Left ventricle myocardium inferior (tissue), 1 donor: Measurements from ENCODE around the gene SLITRK2. TPM values are rescaled to one million over a fixed set of nuclear protein-coding genes. Genes with fewer than 3 reads are reported as not detected.

ENCODE experiments used
- DNase-seq: peaks from one replicate; pipeline ENCODE4 v3.0.0-alpha.2; 2020
- H3K27ac ChIP-seq: fragments of 200-600 bp; replicated peaks from 2 replicates; pipeline ENCODE4 v1.8.0; 2021
- H3K27me3 ChIP-seq: fragments of 200-600 bp; 2 replicates; pipeline ENCODE4 v1.8.0; 2021; ENCODE audit warnings: low read depth
- H3K36me3 ChIP-seq: fragments of 200-600 bp; 2 replicates; pipeline ENCODE4 v1.8.0; 2021
- H3K4me1 ChIP-seq: fragments of 200-600 bp; 2 replicates; pipeline ENCODE4 v1.8.0; 2021
- H3K4me3 ChIP-seq: fragments of 200-600 bp; 2 replicates; pipeline ENCODE4 v1.8.0; 2021; ENCODE audit warnings: mild to moderate bottlenecking, moderate library complexity
- H3K9me3 ChIP-seq: fragments of 200-600 bp; replicated peaks from 2 replicates; pipeline ENCODE4 v1.8.0; 2021
- intact Hi-C: fragments of 100-400 bp; cut with micrococcal nuclease; formaldehyde crosslinking; loops from one replicate; pipeline ENCODE4 v1.11.0; 2022
- total RNA-seq: library from RNA; stranded (reverse); fragmentation: NEBNext Ultra II Directional; extraction: Animal tissue kit (Norgen Biotek cat#: 25700); gene quantifications from one replicate; pipeline ENCODE4 v1.2.1, GENCODE V29; 2021
- TF ChIP-seq, protein P1 (sequence below): fragments of 200-600 bp; IDR thresholded peaks from 2 replicates; pipeline ENCODE4 v1.8.0; 2021; ENCODE audit warnings: antibody characterized with exemption, mild to moderate bottlenecking, borderline replicate concordance
- donor health status: DM: no; HTN: yes; CAD: no; lungs with severe emphysema.

SLITRK2 gene
- total RNA-seq, 1 donor from 2014 or later = 0.30 TPM

DNA sequence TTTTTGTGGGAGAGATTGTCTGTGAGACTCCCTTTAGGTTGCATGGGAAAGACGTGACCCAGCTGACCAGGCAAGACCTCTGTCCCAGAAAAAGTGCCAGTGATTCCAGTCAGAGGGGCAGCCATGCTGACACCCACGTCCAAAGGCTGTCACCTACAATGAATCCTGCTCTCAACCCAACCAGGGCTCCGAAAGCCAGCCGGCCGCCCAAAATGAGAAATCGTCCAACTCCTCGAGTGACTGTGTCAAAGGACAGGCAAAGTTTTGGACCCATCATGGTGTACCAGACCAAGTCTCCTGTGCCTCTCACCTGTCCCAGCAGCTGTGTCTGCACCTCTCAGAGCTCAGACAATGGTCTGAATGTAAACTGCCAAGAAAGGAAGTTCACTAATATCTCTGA, 5.5 kb downstream of the SLITRK2 start:
- TF ChIP-seq, protein P1, sequence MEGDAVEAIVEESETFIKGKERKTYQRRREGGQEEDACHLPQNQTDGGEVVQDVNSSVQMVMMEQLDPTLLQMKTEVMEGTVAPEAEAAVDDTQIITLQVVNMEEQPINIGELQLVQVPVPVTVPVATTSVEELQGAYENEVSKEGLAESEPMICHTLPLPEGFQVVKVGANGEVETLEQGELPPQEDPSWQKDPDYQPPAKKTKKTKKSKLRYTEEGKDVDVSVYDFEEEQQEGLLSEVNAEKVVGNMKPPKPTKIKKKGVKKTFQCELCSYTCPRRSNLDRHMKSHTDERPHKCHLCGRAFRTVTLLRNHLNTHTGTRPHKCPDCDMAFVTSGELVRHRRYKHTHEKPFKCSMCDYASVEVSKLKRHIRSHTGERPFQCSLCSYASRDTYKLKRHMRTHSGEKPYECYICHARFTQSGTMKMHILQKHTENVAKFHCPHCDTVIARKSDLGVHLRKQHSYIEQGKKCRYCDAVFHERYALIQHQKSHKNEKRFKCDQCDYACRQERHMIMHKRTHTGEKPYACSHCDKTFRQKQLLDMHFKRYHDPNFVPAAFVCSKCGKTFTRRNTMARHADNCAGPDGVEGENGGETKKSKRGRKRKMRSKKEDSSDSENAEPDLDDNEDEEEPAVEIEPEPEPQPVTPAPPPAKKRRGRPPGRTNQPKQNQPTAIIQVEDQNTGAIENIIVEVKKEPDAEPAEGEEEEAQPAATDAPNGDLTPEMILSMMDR = no peak
- Histone ChIP-seq H3K36me3 (no peaks in the 10 kb centered on the region), H3K27ac (no peak overlapping the region), H3K4me1 (no peaks in the 10 kb centered on the region), H3K4me3 (no peak overlapping the region), H3K9me3 (no peaks in the 10 kb centered on the region), H3K27me3 (peaks cover 42% of the 10 kb centered on the region)
- intact Hi-C loops = no loop called here
- DNase-seq = no peak

DNA sequence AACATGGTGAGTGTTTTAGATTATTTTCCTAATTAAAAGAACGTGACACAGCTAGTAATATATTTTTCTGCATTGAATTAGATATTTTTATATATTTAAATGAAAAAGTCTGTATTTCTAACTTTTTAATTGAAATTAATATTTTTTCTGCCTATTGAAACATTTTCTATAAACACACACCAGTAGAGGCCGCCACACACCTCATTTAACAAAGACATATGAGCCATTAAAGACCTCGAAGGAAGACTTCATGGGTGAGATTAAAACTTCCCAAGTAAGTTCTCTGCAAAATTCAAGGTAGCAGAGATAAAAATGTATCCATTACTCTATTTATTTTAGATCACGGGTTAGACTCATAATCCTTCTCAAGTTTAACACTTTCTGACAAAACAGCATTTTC, 8.3 kb downstream of the SLITRK2 start:
- TF ChIP-seq, protein P1 = peak; percentile 41
- intact Hi-C loops = no loop called here
- Histone ChIP-seq H3K4me1 (no peaks in the 10 kb centered on the region), H3K36me3 (no peaks in the 10 kb centered on the region), H3K4me3 (no peak overlapping the region), H3K9me3 (no peaks in the 10 kb centered on the region), H3K27me3 (peaks cover 17% of the 10 kb centered on the region), H3K27ac (no peak overlapping the region)
- DNase-seq = no peak

DNA sequence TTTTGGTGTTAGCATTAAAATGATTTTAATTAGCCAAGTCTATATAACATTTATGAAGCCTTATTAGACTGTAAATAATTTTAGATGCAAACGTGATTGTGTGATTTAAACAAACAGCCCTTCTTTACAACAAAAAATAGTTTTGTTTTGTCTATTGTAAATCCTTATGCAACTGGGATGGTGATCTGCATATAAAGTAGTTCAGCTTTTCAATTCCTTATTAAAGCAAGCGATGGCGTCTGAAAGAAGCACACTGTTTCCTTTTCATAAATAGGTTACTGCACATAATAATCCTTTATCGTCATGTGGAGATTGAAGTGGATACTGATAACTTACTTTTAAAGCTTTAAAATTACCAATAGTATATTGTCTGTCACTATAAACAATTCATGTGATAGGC, 8.8 kb downstream of the SLITRK2 start:
- no peaks in the 10 kb centered on the region for H3K4me1 ChIP-seq
- no peaks in the 10 kb centered on the region for H3K9me3 ChIP-seq
- H3K4me3 ChIP-seq = no peak overlapping the region
- no peak for DNase-seq
- peaks cover 13% of the 10 kb centered on the region for H3K27me3 ChIP-seq
- H3K36me3 ChIP-seq = no peaks in the 10 kb centered on the region
- intact Hi-C loops = no loop called here
- H3K27ac ChIP-seq = no peak overlapping the region
- TF ChIP-seq, protein P1 = no peak

DNA sequence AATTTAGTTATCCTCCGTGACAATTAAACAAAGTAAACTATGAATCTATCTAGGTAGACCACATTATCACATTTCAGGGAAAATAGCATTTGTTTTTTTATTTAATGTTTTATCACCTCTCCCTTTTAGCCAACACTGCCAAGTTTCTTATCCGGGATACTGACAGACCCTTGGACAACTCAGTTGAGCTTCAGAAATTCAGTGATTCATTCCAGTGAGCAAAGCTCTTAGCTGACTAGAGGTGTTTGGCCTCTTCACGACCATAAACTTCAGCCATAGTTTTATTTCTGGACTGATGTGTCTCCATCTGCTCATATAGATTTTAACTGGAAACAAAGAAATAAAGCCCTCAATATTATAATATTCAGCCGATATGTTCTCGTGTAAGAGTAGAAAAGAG, 15.2 kb downstream of the SLITRK2 start:
- Histone ChIP-seq H3K36me3 (no peaks in the 10 kb centered on the region), H3K4me1 (no peaks in the 10 kb centered on the region), H3K9me3 (no peaks in the 10 kb centered on the region), H3K4me3 (no peak overlapping the region), H3K27me3 (no peaks in the 10 kb centered on the region), H3K27ac (no peak overlapping the region)
- TF ChIP-seq, protein P1 = no peak
- intact Hi-C loops = no loop called here
- no peak for DNase-seq

DNA sequence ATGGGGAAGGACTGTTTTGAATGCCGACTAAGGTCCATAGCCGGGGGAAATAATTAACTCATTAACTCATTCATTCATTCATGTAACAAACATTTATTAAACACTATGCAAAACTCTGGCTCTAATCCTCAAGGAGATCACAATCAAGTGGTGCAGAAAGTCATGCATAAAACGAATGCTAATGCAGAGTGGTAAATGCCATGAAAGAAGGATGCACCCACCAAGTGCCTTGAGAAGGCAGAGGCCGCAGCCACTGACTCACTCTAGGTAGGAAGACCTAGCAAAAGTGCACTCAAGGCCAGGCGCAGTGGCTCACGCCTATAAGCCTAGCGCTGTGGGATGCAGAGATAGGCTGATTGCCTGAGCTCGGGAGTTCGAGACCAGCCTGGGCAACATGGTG, 22.9 kb downstream of the SLITRK2 start:
- Histone ChIP-seq H3K36me3 (no peaks in the 10 kb centered on the region), H3K27me3 (no peaks in the 10 kb centered on the region), H3K9me3 (no peaks in the 10 kb centered on the region), H3K27ac (no peak overlapping the region), H3K4me3 (no peak overlapping the region), H3K4me1 (no peaks in the 10 kb centered on the region)
- intact Hi-C loops = no loop called here
- no peak for DNase-seq
- TF ChIP-seq, protein P1 = no peak
